ENCODE data around the gene ZNF791.

ZNF791 gene

GRCh38 chr19:12657966-12658365 lies 47.2 kb downstream of the ZNF791 start:
- no peak overlapping the region for H3K4me3 ChIP-seq (ENCODE audit: low read depth, low read length)
- no peak for TF ChIP-seq CTCF (IDR thresholded peaks at IDR 0.05; ENCODE audit: borderline replicate concordance, insufficient read depth, low read depth, low read length)

- no peak for TF ChIP-seq CTCF (IDR thresholded peaks at IDR 0.05; ENCODE audit: borderline replicate concordance, insufficient read depth, low read depth, low read length)
- H3K4me3 ChIP-seq (ENCODE audit: low read depth, low read length), result no peak overlapping the region
Observed at GRCh38 chr19:12660980-12661379, 50.3 kb downstream of the ZNF791 start.

- no peak for TF ChIP-seq CTCF (IDR thresholded peaks at IDR 0.05; ENCODE audit: borderline replicate concordance, insufficient read depth, low read depth, low read length)
- peak overlapping the region; percentile 72 for H3K4me3 ChIP-seq (ENCODE audit: low read depth, low read length)
Observed at GRCh38 chr19:12664406-12665280, 53.9 kb downstream of the ZNF791 start.

GRCh38 chr19:12665281-12665573 lies 54.5 kb downstream of the ZNF791 start:
- no peak for TF ChIP-seq CTCF (IDR thresholded peaks at IDR 0.05; ENCODE audit: borderline replicate concordance, insufficient read depth, low read depth, low read length)
- peak overlapping the region; percentile 72 for H3K4me3 ChIP-seq (ENCODE audit: low read depth, low read length)

GRCh38 chr19:12665671-12666264 lies 55.0 kb downstream of the ZNF791 start:
- H3K4me3 ChIP-seq (ENCODE audit: low read depth, low read length), result peak overlapping the region; percentile 72
- no peak for TF ChIP-seq CTCF (IDR thresholded peaks at IDR 0.05; ENCODE audit: borderline replicate concordance, insufficient read depth, low read depth, low read length)

GRCh38 chr19:12666265-12667048 lies 55.7 kb downstream of the ZNF791 start, which contains the start of the genes MAN2B1 and WDR83:
Gene MAN2B1, minus strand, starts transcription at chr19:12666742. Its CDS starts 41 bp downstream, at chr19:12666701.
Gene WDR83, plus strand, starts transcription at chr19:12666807. Its CDS starts 2,984 bp downstream, at chr19:12669791.
- no peak for TF ChIP-seq CTCF (IDR thresholded peaks at IDR 0.05; ENCODE audit: borderline replicate concordance, insufficient read depth, low read depth, low read length)
- peak within 1 kb of the TSS; percentile 72 for H3K4me3 ChIP-seq (ENCODE audit: low read depth, low read length)

Measured in GM12875 (cell line).